HEK293 (cell line): ENCODE results near the gene AGMAT.

Source experiments
- CTCF ChIP-seq: fragments of 450-650 bp; formaldehyde crosslinking; IDR thresholded peaks from 2 replicates; pipeline ENCODE4 v1.5.1; 2016; ENCODE audit warnings: missing biosample characterization, missing genetic modification characterization
- HIC1 ChIP-seq: fragments of 450-650 bp; formaldehyde crosslinking; IDR thresholded peaks from 2 replicates; pipeline ENCODE4 v1.5.1; 2016; ENCODE audit warnings: missing biosample characterization, missing genetic modification characterization
- KLF10 ChIP-seq: fragments of 450-650 bp; IDR thresholded peaks from 2 replicates; pipeline ENCODE4 v1.5.1; 2018; ENCODE audit warnings: missing biosample characterization, mild to moderate bottlenecking, missing genetic modification characterization
- PRDM10 ChIP-seq: fragments of 450-650 bp; formaldehyde crosslinking; IDR thresholded peaks from 2 replicates; pipeline ENCODE4 v1.5.1; 2016; ENCODE audit warnings: missing biosample characterization, missing genetic modification characterization
- REPIN1 ChIP-seq: fragments of 450-650 bp; formaldehyde crosslinking; IDR thresholded peaks from 2 replicates; pipeline ENCODE4 v1.5.1; 2017; ENCODE audit warnings: missing biosample characterization, missing genetic modification characterization, low read depth
- ZBTB21 ChIP-seq: fragments of 450-650 bp; formaldehyde crosslinking; IDR thresholded peaks from 2 replicates; pipeline ENCODE4 v1.5.1; 2017; ENCODE audit warnings: missing biosample characterization, missing genetic modification characterization
- ZNF114 ChIP-seq: fragments of 450-650 bp; formaldehyde crosslinking; IDR thresholded peaks from 2 replicates; pipeline ENCODE4 v1.5.0; 2017; ENCODE audit warnings: missing biosample characterization, missing genetic modification characterization
- ZNF19 ChIP-seq: fragments of 450-650 bp; formaldehyde crosslinking; IDR thresholded peaks from 2 replicates; pipeline ENCODE4; 2016; ENCODE audit warnings: missing biosample characterization, missing genetic modification characterization, low read depth
- ZNF280C ChIP-seq: fragments of 450-650 bp; formaldehyde crosslinking; IDR thresholded peaks from 2 replicates; pipeline ENCODE4 v1.5.1; 2016; ENCODE audit warnings: missing biosample characterization, missing genetic modification characterization
- ZNF335 ChIP-seq: fragments of 450-650 bp; formaldehyde crosslinking; conservative IDR thresholded peaks from 2 replicates; pipeline ENCODE4 v1.5.1; 2016; ENCODE audit warnings: missing biosample characterization, missing genetic modification characterization
- ZNF391 ChIP-seq: fragments of 450-650 bp; formaldehyde crosslinking; IDR thresholded peaks from 2 replicates; pipeline ENCODE4 v1.5.1; 2016; ENCODE audit warnings: low read depth, missing biosample characterization, missing genetic modification characterization, borderline replicate concordance
- ZNF404 ChIP-seq: fragments of 450-650 bp; formaldehyde crosslinking; IDR thresholded peaks from 2 replicates; pipeline ENCODE4 v1.5.1; 2017; ENCODE audit warnings: missing biosample characterization, missing genetic modification characterization
- ZNF473 ChIP-seq: fragments of 450-650 bp; formaldehyde crosslinking; IDR thresholded peaks from 2 replicates; pipeline ENCODE4 v1.5.1; 2017; ENCODE audit warnings: missing biosample characterization, missing genetic modification characterization
- ZNF501 ChIP-seq: fragments of 450-650 bp; formaldehyde crosslinking; IDR thresholded peaks from 2 replicates; pipeline ENCODE4 v1.5.1; 2016; ENCODE audit warnings: missing biosample characterization, missing genetic modification characterization
- ZNF558 ChIP-seq: fragments of 450-650 bp; formaldehyde crosslinking; IDR thresholded peaks from 2 replicates; pipeline ENCODE4 v1.5.1; 2016; ENCODE audit warnings: missing biosample characterization, missing genetic modification characterization
- ZNF623 ChIP-seq: fragments of 450-650 bp; formaldehyde crosslinking; IDR thresholded peaks from 2 replicates; pipeline ENCODE4 v1.5.1; 2016; ENCODE audit warnings: missing biosample characterization, missing genetic modification characterization
- ZNF629 ChIP-seq: fragments of 450-650 bp; formaldehyde crosslinking; IDR thresholded peaks from 2 replicates; pipeline ENCODE4 v1.5.1; 2017; ENCODE audit warnings: missing biosample characterization, missing genetic modification characterization
- ZXDB ChIP-seq: fragments of 450-650 bp; formaldehyde crosslinking; IDR thresholded peaks from 2 replicates; pipeline ENCODE4 v1.5.1; 2016; ENCODE audit warnings: missing biosample characterization, missing genetic modification characterization
- TF ChIP-seq, protein P1 (sequence below): fragments of 450-650 bp; formaldehyde crosslinking; IDR thresholded peaks from 2 replicates; pipeline ENCODE4 v1.5.1; 2016; ENCODE audit warnings: missing biosample characterization, missing genetic modification characterization
- TF ChIP-seq, protein P2 (sequence below): fragments of 450-650 bp; formaldehyde crosslinking; IDR thresholded peaks from 2 replicates; pipeline ENCODE4 v1.5.1; 2016; ENCODE audit warnings: missing biosample characterization, missing genetic modification characterization
- TF ChIP-seq, protein P3 (sequence below): fragments of 450-650 bp; formaldehyde crosslinking; IDR thresholded peaks from 2 replicates; pipeline ENCODE4 v1.5.1; 2017; ENCODE audit warnings: missing biosample characterization, missing genetic modification characterization
- TF ChIP-seq, protein P4 (sequence below): fragments of 450-650 bp; formaldehyde crosslinking; IDR thresholded peaks from 2 replicates; pipeline ENCODE4 v1.5.1; 2016; ENCODE audit warnings: missing biosample characterization, missing genetic modification characterization, low read depth

The AGMAT gene

DNA sequence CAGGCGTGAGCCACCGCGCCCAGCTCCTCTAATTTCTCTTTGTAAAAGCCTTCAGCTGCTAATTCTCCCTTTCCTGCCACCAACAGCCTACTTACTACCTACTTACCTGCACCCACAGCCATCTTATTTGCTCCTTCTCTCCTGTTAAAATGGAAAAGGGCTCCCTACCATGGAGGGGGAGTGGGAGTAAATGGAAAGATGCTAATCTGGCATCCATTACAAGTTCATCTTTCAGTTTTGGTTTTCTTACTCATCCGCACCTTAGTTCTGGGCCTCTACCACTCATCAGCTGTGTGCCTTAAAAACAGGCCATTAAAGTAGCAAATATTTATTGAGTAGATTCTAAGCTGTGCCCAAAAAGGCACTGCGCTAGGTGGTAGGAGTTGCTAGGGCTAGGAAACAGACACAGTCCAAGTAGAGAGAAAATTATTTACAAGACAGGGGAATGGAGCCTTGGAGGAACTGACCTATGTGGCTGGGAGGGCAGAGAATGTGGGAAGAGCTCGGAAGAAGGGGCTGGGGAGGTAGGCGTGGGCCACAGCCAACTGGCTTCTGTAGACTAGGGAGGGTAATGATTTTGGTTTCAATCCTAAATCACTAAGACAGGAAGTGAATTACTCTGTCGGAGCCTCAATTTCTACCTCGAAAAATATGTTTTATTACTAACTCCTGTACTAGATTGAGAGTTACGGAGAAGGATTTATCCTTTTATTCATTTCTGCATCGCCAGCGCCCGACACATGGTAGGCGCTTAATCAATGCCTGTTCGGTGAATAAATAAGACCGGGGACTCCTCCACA, 31.7 kb upstream of the AGMAT start (continued):
- TF ChIP-seq ZBTB21 (tag by site-specific recombination) (no peak), ZNF335 (tag by site-specific recombination) (peak; percentile 69), ZNF391 (tag by site-specific recombination) (no peak; the same call in none of the 2 replicates), REPIN1 (no peak), ZNF501 (tag by site-specific recombination) (peak; percentile 74), CTCF (tag by site-specific recombination) (no peak), ZNF473 (no peak), PRDM10 (tag by site-specific recombination) (peak; percentile 99), ZNF623 (tag by site-specific recombination) (0 out of 2 replicates have a peak, but pooled peaks have one; percentile 15), KLF10 (peak; percentile 14; the same call in 1 of the 2 replicates), ZNF280C (no peak), ZNF558 (tag by site-specific recombination) (no peak), ZXDB (tag by site-specific recombination) (peak; percentile 64), ZNF19 (tag by site-specific recombination) (no peak), ZNF114 (no peak), HIC1 (tag by site-specific recombination) (no peak), ZNF629 (tag by site-specific recombination) (peak; percentile 41; the same call in 1 of the 2 replicates), ZNF404 (tag by site-specific recombination) (no peak)
- TF ChIP-seq, protein P1, sequence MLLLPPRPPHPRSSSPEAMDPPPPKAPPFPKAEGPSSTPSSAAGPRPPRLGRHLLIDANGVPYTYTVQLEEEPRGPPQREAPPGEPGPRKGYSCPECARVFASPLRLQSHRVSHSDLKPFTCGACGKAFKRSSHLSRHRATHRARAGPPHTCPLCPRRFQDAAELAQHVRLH: no peak
- TF ChIP-seq, protein P2, sequence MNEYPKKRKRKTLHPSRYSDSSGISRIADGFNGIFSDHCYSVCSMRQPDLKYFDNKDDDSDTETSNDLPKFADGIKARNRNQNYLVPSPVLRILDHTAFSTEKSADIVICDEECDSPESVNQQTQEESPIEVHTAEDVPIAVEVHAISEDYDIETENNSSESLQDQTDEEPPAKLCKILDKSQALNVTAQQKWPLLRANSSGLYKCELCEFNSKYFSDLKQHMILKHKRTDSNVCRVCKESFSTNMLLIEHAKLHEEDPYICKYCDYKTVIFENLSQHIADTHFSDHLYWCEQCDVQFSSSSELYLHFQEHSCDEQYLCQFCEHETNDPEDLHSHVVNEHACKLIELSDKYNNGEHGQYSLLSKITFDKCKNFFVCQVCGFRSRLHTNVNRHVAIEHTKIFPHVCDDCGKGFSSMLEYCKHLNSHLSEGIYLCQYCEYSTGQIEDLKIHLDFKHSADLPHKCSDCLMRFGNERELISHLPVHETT (tag by site-specific recombination): no peak
- TF ChIP-seq, protein P3, sequence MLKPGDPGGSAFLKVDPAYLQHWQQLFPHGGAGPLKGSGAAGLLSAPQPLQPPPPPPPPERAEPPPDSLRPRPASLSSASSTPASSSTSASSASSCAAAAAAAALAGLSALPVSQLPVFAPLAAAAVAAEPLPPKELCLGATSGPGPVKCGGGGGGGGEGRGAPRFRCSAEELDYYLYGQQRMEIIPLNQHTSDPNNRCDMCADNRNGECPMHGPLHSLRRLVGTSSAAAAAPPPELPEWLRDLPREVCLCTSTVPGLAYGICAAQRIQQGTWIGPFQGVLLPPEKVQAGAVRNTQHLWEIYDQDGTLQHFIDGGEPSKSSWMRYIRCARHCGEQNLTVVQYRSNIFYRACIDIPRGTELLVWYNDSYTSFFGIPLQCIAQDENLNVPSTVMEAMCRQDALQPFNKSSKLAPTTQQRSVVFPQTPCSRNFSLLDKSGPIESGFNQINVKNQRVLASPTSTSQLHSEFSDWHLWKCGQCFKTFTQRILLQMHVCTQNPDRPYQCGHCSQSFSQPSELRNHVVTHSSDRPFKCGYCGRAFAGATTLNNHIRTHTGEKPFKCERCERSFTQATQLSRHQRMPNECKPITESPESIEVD (tag by site-specific recombination): no peak
- TF ChIP-seq, protein P4, sequence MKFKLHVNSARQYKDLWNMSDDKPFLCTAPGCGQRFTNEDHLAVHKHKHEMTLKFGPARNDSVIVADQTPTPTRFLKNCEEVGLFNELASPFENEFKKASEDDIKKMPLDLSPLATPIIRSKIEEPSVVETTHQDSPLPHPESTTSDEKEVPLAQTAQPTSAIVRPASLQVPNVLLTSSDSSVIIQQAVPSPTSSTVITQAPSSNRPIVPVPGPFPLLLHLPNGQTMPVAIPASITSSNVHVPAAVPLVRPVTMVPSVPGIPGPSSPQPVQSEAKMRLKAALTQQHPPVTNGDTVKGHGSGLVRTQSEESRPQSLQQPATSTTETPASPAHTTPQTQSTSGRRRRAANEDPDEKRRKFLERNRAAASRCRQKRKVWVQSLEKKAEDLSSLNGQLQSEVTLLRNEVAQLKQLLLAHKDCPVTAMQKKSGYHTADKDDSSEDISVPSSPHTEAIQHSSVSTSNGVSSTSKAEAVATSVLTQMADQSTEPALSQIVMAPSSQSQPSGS (tag by site-specific recombination): no peak
